HG03196 (cell line): ENCODE measurements around the gene TBC1D9B.

Experiments used
- ATAC-seq: cut with Tn5 transposase; IDR thresholded peaks from one replicate; pipeline ENCODE4 v1.9.1; 2021; ENCODE audit not compliant: unreplicated experiment

The TBC1D9B gene

GRCh38 chr5:179822059-179822432 lies 85.7 kb downstream of the TBC1D9B start:
- no peak for ATAC-seq

DNA sequence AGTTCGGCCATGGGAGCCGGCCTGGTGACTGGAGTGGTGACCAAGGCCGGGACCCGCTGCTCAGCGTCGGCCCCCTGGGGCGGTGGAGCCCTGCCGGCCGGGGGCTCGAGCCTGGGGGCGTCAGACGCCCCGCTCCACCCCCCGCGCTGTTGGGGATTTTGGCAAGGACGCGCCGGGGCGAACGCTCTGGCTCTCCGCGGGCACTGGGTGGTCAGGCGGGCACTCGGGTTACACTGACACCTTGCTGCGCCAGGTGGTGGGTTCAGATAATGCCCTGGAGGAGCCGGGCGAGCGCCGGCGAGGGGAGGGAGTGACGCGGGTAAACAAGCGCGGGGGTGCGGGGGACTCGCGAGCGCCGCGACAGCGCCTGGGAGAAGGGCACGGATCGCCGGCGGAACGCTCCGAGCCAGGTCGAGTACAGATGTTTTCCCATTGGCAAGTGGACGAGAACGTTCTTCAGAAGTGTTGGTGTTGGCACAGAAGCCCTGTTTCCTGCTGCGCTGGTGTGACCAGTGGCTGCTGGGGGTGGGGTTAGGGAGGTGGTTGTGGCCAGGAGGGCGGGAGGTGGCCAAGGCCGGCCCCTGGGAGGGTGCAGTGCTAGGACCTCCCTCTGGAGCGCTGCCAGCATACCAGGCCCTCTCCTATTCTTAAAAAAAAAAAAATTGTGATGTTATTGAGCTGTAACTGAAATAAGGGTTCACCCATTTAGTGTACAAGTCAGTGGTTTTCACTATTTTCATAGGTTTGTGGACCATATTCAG lies 86.2 kb downstream of the TBC1D9B start:
- ATAC-seq: peak; percentile 40

GRCh38 chr5:179820483-179821297 lies 87.0 kb downstream of the TBC1D9B start, which contains the start of gene SQSTM1:
Gene SQSTM1, plus strand, starts transcription at chr5:179820905. Its CDS starts 32 bp downstream, at chr5:179820937.
- ATAC-seq: peak; percentile 34

- no peak for ATAC-seq
Observed at GRCh38 chr5:179820127-179820482, 87.6 kb downstream of the TBC1D9B start.

GRCh38 chr5:179819296-179820126 lies 88.2 kb downstream of the TBC1D9B start:
- peak; percentile 17 for ATAC-seq

DNA sequence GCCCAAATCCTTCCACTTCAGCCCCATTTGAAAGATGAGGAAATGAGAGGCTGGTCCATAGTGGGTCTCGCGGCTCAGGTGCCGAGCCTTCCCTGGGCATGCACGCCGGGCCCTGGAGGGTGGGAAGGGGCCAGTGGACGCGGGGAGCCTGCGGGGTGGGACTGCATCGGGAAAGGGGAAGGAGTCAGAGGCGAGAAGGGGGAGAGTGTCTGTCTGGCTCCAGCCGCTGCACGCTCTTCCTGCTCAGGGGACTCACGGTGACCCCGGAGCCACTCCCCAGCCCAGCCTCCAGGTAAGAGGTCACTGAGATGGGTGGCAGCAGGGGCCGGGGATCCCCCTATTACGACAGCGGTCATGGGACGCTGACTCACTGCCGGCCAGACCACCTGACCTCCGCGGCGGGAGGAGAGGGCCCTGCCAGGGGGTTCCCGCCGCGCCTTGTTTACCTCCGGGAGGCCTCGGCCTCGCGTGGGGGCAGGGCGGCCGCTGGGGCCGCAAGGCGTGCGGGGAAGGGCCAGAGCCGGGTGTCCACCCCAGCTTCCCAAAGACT lies 88.9 kb downstream of the TBC1D9B start:
- peak; percentile 57 for ATAC-seq

GRCh38 chr5:179817890-179818745 lies 89.6 kb downstream of the TBC1D9B start:
- no peak for ATAC-seq

DNA sequence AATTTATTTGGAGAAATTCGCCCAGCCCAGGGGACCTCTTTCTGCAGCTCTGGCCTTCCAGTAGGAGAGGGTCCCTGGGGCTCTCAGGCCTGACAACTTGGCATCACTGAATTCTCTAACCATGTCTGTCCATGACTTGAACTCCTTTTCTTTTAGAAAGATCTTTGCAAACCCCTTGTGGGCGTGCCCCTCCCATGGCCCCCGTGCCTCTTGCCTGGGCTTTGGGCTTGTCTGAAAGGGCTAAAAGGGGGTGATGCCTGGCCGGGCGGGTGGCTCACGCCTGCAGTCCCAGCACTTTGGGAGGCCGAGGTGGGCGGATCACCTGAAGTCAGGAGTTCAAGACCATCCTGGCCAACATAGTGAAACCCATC lies 90.2 kb downstream of the TBC1D9B start:
- ATAC-seq: no peak

GRCh38 chr5:179816796-179817469 lies 90.8 kb downstream of the TBC1D9B start:
- ATAC-seq: no peak

DNA sequence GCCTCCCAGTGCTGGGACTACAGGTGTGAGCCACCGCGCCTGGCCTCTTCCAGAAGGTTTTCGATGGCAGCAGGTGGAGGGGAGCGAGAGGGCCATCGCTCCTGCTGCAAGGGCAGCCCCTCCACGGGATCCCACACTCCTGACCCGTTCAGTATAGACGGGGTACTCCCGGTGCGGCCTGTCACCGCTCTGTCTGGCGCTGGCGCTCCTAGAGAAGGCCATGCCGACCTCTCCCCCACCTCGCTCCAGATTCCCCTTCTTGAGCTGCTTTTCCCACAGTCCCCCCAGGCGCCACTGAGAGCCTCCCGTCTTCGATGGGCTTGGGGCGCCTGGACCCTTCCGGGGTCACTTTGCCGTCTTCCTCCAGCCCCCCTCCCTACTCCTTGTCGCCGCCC lies 91.3 kb downstream of the TBC1D9B start:
- no peak for ATAC-seq

DNA sequence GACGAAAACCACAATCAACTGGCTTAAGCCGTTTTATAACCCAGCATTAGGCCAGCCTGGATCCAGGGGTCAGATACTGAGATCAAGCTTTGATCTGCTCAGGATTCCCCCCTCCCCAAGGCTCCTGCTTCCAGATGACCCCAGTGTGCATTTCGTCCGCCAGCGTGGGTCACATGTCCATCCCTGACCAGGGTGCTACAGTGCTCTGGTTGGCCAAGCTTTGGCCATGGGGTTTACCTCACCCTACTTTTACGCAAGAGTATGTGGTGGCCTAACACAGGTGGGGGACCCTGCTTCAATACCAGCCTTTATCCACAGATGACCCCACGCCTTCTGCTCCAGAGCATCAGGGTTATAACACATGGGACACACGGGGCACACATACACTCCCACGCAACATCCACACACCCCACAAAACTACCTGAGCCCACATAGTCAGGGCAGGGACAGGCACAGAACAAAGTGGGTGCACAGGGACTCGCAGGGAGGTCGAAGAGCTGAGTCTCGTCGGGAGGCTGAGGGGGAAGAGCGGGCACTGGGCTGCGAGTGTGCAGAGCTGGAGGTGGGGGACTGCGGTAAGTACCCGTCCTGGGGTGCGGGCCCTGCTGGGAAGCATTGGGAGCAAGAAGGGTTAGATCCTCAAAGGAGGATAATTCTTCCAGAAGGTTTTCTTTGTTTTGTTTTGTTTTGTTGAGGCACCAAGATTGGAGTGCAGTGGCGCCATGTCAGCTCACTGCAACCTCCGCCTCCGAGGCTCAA lies 92.0 kb downstream of the TBC1D9B start:
- ATAC-seq: no peak

DNA sequence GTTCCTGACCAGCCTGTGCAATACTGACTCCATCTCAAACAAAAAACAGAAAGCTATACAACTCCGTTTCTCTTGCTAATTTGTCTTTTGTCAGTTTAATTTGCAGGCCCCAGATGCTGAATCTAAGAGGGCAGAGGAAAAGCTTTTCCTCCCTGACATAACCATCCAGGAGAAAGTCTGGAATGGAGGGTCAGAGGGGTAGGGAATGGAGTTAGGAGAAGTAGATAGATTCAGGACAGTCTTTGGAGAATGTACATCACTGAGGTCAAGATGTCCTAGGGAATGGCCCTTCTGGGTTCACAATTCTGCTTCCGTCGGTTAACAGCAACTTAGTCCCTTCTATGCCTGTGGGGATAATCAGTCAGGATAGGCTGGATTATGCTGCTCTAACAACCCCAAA lies 93.6 kb downstream of the TBC1D9B start:
- no peak for ATAC-seq

GRCh38 chr5:179812997-179813607 lies 94.6 kb downstream of the TBC1D9B start:
- no peak for ATAC-seq

GRCh38 chr5:179812135-179812825 lies 95.4 kb downstream of the TBC1D9B start:
- ATAC-seq: no peak
